ENCODE data around the gene KRT4.

DNA sequence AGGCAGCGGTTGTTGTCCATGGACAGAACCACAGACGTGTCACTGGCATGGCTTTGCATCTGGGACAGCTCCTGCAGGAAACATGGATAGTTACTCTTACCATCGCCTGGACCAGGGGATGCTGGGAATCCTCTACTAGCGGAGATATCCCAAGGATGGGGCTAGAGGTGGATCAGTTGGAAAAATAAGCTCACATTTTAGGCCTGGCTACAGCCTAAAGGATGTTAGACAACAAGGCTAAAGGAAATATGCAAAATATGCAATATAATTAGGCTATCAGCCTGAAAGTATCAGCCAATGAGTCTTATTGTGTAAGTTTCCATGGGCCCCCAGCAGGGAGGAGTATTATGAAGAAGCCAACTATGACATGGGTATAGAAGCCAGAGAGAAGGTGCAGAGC is 41.7 kb downstream of the KRT4 start:
- TF ChIP-seq POLR2AphosphoS5 (IDR thresholded peaks at IDR 0.05) (no peak), POLR2A (IDR thresholded peaks at IDR 0.05) (no peak)
- TF ChIP-seq, protein P1, sequence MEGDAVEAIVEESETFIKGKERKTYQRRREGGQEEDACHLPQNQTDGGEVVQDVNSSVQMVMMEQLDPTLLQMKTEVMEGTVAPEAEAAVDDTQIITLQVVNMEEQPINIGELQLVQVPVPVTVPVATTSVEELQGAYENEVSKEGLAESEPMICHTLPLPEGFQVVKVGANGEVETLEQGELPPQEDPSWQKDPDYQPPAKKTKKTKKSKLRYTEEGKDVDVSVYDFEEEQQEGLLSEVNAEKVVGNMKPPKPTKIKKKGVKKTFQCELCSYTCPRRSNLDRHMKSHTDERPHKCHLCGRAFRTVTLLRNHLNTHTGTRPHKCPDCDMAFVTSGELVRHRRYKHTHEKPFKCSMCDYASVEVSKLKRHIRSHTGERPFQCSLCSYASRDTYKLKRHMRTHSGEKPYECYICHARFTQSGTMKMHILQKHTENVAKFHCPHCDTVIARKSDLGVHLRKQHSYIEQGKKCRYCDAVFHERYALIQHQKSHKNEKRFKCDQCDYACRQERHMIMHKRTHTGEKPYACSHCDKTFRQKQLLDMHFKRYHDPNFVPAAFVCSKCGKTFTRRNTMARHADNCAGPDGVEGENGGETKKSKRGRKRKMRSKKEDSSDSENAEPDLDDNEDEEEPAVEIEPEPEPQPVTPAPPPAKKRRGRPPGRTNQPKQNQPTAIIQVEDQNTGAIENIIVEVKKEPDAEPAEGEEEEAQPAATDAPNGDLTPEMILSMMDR (IDR thresholded peaks at IDR 0.05), result no peak
